ENCODE measurements around the gene ITGA3. TPM values are rescaled to one million over a fixed set of nuclear protein-coding genes. Genes with fewer than 3 reads are reported as not detected.
A peak's percentile ranks its signal among the peaks of the same experiment; 100 is the strongest.

Gene ITGA3
- total RNA-seq, 1 donor from 2014 or later, result 50.8 TPM

DNA sequence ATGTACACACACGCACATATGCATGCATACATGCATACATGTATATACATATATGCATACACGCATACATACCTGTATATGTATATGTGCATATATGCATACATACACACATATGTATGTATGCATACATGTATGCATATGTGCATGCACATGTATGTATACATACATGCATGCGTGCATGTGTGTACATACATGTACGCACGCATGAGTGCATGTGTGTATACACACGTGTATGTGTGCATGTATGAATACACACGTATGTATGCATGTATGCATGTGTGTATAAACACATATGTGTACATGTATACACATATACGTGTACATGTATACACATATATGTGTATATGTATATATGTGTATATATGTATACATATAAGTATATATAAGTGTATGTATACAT is 32.4 kb upstream of the ITGA3 start:
- DNase-seq (ENCODE audit: extremely low spot score in 2 of 2), result peak in 1 of 2 donors; percentile 0
- no peak overlapping the region for H3K4me3 ChIP-seq
- H3K9me3 ChIP-seq, result no peaks in the 10 kb centered on the region
- peaks cover 17% of the 10 kb centered on the region for H3K4me1 ChIP-seq
- no peak overlapping the region for H3K27ac ChIP-seq
- TF ChIP-seq POLR2AphosphoS5 (IDR thresholded peaks at IDR 0.05; ENCODE audit: insufficient read depth in 1 of 2, low read depth in 1 of 2), result no peak
- H3K27me3 ChIP-seq, result no peaks in the 10 kb centered on the region
- H3K36me3 ChIP-seq, result no peaks in the 10 kb centered on the region
- intact Hi-C loops (cut with DNase I), result loop anchor here (10.0 kb wide), 1 partner anchor 281 kb away; no protein-coding TSS in a partner anchor

DNA sequence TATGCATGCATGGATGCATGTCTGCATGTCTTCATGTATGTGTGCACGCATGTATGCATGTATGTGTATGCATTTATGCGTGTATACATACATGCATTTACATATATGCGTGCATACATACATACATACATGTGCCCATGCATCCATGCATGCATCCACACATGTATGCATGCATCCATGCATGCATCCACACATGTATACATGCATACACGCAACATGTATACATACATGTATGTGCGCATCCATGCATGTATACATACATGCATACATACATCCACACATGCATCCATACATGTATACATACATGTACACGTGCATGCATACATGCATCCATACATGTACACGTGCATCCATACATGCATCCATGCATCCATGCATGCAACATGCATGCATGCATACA is 31.1 kb upstream of the ITGA3 start:
- intact Hi-C loops (cut with DNase I), result loop anchor here (10.0 kb wide), 1 partner anchor 280 kb away; no protein-coding TSS in a partner anchor
- Histone ChIP-seq H3K9me3 (no peaks in the 10 kb centered on the region), H3K27me3 (no peaks in the 10 kb centered on the region), H3K4me1 (peaks cover 18% of the 10 kb centered on the region), H3K27ac (no peak overlapping the region), H3K4me3 (no peak overlapping the region), H3K36me3 (no peaks in the 10 kb centered on the region)
- TF ChIP-seq POLR2AphosphoS5 (IDR thresholded peaks at IDR 0.05; ENCODE audit: insufficient read depth in 1 of 2, low read depth in 1 of 2) (no peak), POLR2A (IDR thresholded peaks at IDR 0.05) (no peak)
- TF ChIP-seq, protein P1, sequence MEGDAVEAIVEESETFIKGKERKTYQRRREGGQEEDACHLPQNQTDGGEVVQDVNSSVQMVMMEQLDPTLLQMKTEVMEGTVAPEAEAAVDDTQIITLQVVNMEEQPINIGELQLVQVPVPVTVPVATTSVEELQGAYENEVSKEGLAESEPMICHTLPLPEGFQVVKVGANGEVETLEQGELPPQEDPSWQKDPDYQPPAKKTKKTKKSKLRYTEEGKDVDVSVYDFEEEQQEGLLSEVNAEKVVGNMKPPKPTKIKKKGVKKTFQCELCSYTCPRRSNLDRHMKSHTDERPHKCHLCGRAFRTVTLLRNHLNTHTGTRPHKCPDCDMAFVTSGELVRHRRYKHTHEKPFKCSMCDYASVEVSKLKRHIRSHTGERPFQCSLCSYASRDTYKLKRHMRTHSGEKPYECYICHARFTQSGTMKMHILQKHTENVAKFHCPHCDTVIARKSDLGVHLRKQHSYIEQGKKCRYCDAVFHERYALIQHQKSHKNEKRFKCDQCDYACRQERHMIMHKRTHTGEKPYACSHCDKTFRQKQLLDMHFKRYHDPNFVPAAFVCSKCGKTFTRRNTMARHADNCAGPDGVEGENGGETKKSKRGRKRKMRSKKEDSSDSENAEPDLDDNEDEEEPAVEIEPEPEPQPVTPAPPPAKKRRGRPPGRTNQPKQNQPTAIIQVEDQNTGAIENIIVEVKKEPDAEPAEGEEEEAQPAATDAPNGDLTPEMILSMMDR (IDR thresholded peaks at IDR 0.05), result no peak
- peak in 1 of 2 donors; percentile 55 for DNase-seq (ENCODE audit: extremely low spot score in 2 of 2)

DNA sequence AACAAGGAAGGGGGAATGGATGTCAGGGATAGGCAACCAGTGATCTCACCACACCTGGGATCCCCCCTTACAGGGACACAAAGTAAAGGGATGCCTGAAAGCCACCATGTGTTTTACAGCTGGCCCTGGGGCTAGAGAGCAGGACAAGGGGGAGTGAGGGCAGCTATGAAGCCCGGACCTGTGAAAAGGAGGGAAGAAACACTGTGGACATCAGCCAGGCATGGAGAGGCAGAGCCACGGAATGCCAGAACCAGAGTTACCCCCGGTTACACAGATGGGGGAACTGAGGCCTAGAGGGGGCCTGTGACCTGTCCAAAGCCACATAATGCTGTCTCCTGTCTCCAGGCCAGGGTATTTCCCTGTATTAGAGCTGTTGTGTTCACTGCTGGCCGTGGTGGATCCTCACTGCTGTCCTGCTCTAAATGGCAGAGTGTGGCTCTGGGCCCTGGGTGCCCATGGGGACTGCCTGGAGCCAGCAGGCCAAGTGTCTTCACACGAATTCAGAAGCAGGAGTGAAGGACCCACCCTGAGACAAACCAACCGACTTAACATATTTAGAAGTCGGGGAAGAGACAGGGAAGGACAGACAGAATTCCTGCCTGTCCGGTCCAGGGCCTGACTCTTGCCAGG is 29.7 kb upstream of the ITGA3 start:
- no peak for DNase-seq (ENCODE audit: extremely low spot score in 2 of 2)
- Histone ChIP-seq H3K9me3 (no peaks in the 10 kb centered on the region), H3K27ac (no peak overlapping the region), H3K36me3 (no peaks in the 10 kb centered on the region), H3K4me1 (peaks cover 18% of the 10 kb centered on the region), H3K4me3 (no peak overlapping the region), H3K27me3 (no peaks in the 10 kb centered on the region)
- intact Hi-C loops (cut with DNase I), result loop anchor here (2.0 to 10.0 kb wide), 2 partner anchors 65 to 279 kb away; no protein-coding TSS in a partner anchor
- TF ChIP-seq, protein P1 (IDR thresholded peaks at IDR 0.05), result no peak
- TF ChIP-seq POLR2AphosphoS5 (IDR thresholded peaks at IDR 0.05; ENCODE audit: insufficient read depth in 1 of 2, low read depth in 1 of 2), result no peak
- no peak for TF ChIP-seq POLR2A (IDR thresholded peaks at IDR 0.05)

DNA sequence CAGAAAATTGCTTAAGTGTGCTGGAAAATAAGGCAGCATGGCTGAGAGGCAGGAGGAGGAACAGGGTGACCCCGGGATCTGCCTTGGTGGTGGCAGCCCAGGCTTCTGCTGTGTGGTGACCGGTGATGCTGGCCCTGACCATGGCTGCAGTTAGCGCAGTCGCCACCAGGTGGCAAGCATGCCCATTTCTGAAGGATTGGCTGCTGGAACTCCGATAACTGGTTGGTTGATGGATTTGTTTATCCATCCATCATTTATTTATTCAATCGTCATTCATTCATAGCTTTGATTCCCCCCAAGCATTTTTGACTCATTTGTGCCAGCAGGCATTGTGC is 29.1 kb upstream of the ITGA3 start:
- peak overlapping the region; percentile 25 for H3K27ac ChIP-seq
- H3K4me1 ChIP-seq, result peaks cover 18% of the 10 kb centered on the region
- no peaks in the 10 kb centered on the region for H3K27me3 ChIP-seq
- DNase-seq (ENCODE audit: extremely low spot score in 2 of 2), result no peak
- peak; percentile 3 to 39 for TF ChIP-seq POLR2AphosphoS5 (IDR thresholded peaks at IDR 0.05; ENCODE audit: insufficient read depth in 1 of 2, low read depth in 1 of 2)
- TF ChIP-seq, protein P1 (IDR thresholded peaks at IDR 0.05), result peak; percentile 84 to 96 (median 94)
- no peak for TF ChIP-seq POLR2A (IDR thresholded peaks at IDR 0.05)
- intact Hi-C loops (cut with DNase I), result loop anchor here (2.0 to 10.0 kb wide), 2 partner anchors 64 to 278 kb away; no protein-coding TSS in a partner anchor
- H3K4me3 ChIP-seq, result peak overlapping the region; percentile 17 to 44
- no peaks in the 10 kb centered on the region for H3K36me3 ChIP-seq
- no peaks in the 10 kb centered on the region for H3K9me3 ChIP-seq

DNA sequence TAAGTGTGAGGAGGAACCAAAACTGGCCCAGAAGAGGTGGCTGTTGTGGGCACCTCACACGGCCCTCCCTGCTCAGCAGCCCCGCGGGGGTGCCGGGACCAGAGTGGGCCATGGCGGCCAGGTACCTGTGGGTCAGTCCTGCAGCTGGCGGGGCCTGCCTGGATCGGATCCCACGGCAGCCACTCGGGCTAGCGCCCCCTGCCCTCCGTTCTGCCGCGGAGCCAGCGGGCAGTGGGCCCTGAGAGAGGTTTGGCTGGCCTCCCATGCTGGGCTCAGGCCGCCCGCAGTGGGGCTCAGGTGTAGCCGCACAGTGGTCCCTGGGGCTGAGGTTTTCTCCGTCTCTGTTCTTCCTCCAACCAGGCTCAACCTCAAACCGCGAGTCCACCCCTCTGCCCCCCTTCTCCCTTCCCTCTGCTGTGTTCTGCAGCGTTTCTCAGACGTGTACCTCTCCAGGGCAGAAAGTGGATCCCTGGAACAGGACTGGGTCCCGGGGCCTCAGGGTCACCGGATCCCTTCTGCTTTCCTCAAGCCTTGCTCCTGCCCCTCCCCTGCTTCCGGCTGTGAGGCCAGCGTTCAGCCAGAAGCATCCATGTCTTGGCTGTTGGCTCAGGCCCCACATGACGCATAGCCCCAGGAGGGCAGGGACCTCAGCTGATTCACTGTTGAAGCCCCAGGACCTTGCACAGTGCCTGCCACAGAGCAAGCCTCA is 28.6 kb upstream of the ITGA3 start:
- Histone ChIP-seq H3K36me3 (no peaks in the 10 kb centered on the region), H3K9me3 (no peaks in the 10 kb centered on the region), H3K4me3 (peak overlapping the region; percentile 17 to 44), H3K4me1 (peaks cover 18% of the 10 kb centered on the region), H3K27ac (peak overlapping the region; percentile 25), H3K27me3 (no peaks in the 10 kb centered on the region)
- intact Hi-C loops (cut with DNase I), result loop anchor here (2.0 to 10.0 kb wide), 2 partner anchors 63 to 277 kb away; no protein-coding TSS in a partner anchor
- DNase-seq (ENCODE audit: extremely low spot score in 2 of 2), result peak in 1 of 2 donors; percentile 87
- TF ChIP-seq POLR2A (IDR thresholded peaks at IDR 0.05) (no peak), POLR2AphosphoS5 (IDR thresholded peaks at IDR 0.05; ENCODE audit: insufficient read depth in 1 of 2, low read depth in 1 of 2) (peak in 1 of 2 donors; percentile 41)
- TF ChIP-seq, protein P1 (IDR thresholded peaks at IDR 0.05), result no peak
